ENCODE results near the gene TMEM154. TPM values are rescaled to one million over a fixed set of nuclear protein-coding genes. Genes with fewer than 3 reads are reported as not detected.

TMEM154 gene, protein sequence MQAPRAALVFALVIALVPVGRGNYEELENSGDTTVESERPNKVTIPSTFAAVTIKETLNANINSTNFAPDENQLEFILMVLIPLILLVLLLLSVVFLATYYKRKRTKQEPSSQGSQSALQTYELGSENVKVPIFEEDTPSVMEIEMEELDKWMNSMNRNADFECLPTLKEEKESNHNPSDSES
- total RNA-seq, result 1 to 10 TPM; 1.3 to 7.2 (median 5.6) TPM

DNA sequence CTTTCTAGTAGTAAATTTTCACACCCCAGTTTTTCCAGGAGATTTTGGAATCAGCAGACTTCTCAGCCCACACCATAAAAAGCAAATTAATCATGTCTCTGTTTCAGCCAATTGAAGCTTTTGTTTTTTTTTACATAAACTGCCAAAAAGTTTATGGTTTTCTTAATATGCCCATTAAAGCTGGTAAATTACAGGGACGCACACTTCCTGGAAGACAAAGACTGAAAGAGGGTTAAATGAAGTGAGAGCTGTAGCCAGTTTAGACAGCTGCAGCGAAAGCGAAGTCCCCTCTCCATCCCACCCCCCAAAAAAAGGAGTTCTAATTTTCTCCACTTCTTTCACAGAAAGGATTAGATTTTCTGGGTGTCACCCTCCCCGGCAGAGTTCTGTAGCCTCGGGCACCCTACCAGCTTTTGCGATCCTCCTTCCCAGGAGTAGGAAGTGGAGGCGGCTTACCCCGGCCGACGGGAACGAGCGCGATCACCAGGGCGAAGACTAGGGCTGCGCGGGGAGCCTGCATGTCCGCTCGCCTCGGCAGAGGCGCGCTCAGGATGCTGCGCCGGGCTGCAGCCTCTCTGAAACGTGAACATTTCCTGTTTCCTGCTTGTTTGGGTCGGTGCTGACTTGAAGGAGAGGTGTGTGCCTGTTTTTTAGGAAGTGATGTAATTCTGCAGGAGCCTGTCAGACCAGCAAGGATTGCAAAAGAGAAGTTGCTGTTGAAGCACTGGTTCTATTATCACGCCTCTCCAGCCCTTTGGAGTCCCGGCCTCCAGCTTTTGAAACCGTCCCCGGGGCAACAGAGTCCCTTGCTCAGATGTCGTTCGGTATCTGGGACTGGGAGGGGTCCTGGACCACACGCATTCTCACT is at the start of gene TMEM154:
TSS of gene TMEM154 (minus strand) at position 584 of the 868 bp plus-strand sequence. CDS start at position 520, 64 bp downstream.
- no peaks in the 10 kb centered on the region for H3K27me3 ChIP-seq
- H3K9me3 ChIP-seq, result no peaks in the 10 kb centered on the region
- no peaks in the 10 kb centered on the region for H3K36me3 ChIP-seq
- H3K27ac ChIP-seq, result peak within 1 kb of the TSS; percentile 74 to 80
- peak; percentile 61 to 67 for DNase-seq (ENCODE audit: low spot score in 2 of 2)
- peak within 1 kb of the TSS; percentile 46 to 74 (median 58) for H3K4me3 ChIP-seq
- H3K4me1 ChIP-seq, result no peaks in the 10 kb centered on the region
- intact Hi-C loops (cut with DNase I; ENCODE audit: low total_unique reads), result no loop called here
- TF ChIP-seq POLR2AphosphoS5 (IDR thresholded peaks at IDR 0.05), result peak in 2 of 3 donors; percentile 32 to 80
- TF ChIP-seq, protein P1, sequence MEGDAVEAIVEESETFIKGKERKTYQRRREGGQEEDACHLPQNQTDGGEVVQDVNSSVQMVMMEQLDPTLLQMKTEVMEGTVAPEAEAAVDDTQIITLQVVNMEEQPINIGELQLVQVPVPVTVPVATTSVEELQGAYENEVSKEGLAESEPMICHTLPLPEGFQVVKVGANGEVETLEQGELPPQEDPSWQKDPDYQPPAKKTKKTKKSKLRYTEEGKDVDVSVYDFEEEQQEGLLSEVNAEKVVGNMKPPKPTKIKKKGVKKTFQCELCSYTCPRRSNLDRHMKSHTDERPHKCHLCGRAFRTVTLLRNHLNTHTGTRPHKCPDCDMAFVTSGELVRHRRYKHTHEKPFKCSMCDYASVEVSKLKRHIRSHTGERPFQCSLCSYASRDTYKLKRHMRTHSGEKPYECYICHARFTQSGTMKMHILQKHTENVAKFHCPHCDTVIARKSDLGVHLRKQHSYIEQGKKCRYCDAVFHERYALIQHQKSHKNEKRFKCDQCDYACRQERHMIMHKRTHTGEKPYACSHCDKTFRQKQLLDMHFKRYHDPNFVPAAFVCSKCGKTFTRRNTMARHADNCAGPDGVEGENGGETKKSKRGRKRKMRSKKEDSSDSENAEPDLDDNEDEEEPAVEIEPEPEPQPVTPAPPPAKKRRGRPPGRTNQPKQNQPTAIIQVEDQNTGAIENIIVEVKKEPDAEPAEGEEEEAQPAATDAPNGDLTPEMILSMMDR (IDR thresholded peaks at IDR 0.05), result no peak
- no peak for TF ChIP-seq POLR2A (IDR thresholded peaks at IDR 0.05)

DNA sequence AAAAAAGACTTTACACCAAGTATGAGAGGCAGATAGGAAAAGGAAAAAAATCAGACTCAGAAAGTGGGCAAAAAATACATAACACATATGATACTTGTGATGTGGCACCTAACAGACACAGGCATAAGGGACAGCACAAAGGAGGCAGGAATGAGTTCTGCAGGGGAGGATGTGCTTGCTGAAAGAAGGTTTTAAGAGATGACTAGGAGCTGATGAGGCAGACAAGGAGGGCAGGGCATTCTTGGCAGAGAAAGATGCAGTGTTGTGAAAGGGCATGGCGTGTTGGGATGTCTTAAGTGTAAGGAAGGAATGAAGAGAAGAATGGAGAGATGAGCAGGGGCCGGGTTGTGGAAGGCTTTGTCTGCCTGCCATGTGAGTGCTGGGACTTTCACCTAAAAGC is 49.7 kb upstream of the TMEM154 start:
- no peak overlapping the region for H3K27ac ChIP-seq
- no peaks in the 10 kb centered on the region for H3K27me3 ChIP-seq
- intact Hi-C loops (cut with DNase I; ENCODE audit: low total_unique reads), result no loop called here
- H3K4me3 ChIP-seq, result no peak overlapping the region
- DNase-seq (ENCODE audit: low spot score in 2 of 2), result no peak
- no peak for TF ChIP-seq POLR2A (IDR thresholded peaks at IDR 0.05)
- no peak for TF ChIP-seq POLR2AphosphoS5 (IDR thresholded peaks at IDR 0.05)
- no peaks in the 10 kb centered on the region for H3K9me3 ChIP-seq
- H3K36me3 ChIP-seq, result no peaks in the 10 kb centered on the region
- H3K4me1 ChIP-seq, result no peaks in the 10 kb centered on the region

DNA sequence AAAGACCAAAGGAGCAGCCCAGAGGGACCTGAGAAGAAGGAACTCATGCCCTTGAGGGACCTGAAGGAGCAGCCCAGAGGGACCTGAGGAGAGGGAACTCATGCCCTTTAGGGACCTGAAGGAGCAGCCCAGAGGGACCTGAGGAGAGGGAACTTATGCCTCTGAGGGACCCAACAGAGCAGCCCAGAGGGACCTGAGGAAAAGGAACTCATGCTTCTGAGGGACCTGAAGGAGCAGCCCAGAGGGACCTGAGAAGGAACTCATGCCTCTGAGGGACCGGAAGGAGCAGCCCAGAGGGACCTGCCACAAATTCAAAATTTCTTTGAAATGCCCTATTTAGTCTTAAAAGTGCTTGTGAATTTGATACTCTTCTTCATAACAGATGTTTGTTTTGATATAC is 48.5 kb upstream of the TMEM154 start:
- Histone ChIP-seq H3K4me3 (no peak overlapping the region), H3K4me1 (no peaks in the 10 kb centered on the region), H3K27me3 (no peaks in the 10 kb centered on the region), H3K36me3 (no peaks in the 10 kb centered on the region), H3K9me3 (no peaks in the 10 kb centered on the region), H3K27ac (no peak overlapping the region)
- DNase-seq (ENCODE audit: low spot score in 2 of 2), result no peak
- TF ChIP-seq, protein P1 (IDR thresholded peaks at IDR 0.05), result no peak
- intact Hi-C loops (cut with DNase I; ENCODE audit: low total_unique reads), result no loop called here

DNA sequence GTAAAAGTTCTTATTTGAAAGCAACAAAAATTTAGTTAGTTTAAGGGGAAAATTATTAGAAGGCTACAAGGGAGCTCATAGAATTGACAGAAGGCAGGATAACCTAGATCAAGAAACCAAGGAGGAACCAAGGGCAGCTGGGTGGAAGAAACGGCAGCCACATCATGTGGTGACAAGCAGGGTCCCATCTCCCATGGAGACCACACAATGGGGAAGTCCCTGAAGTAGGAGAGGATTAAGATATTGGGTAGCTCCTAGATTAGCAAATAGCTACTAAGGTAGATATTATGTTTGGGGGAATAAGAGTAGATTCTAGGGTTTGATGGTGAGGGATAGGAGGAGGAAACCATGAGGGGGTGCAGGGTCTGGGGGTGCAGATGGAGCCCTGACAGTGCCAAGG is 48.0 kb upstream of the TMEM154 start:
- no peaks in the 10 kb centered on the region for H3K9me3 ChIP-seq
- no peaks in the 10 kb centered on the region for H3K4me1 ChIP-seq
- no peak for TF ChIP-seq POLR2A (IDR thresholded peaks at IDR 0.05)
- TF ChIP-seq POLR2AphosphoS5 (IDR thresholded peaks at IDR 0.05), result no peak
- TF ChIP-seq, protein P1 (IDR thresholded peaks at IDR 0.05), result no peak
- intact Hi-C loops (cut with DNase I; ENCODE audit: low total_unique reads), result no loop called here
- H3K27ac ChIP-seq, result no peak overlapping the region
- no peak for DNase-seq (ENCODE audit: low spot score in 2 of 2)
- H3K36me3 ChIP-seq, result no peaks in the 10 kb centered on the region
- H3K27me3 ChIP-seq, result no peaks in the 10 kb centered on the region
- no peak overlapping the region for H3K4me3 ChIP-seq

DNA sequence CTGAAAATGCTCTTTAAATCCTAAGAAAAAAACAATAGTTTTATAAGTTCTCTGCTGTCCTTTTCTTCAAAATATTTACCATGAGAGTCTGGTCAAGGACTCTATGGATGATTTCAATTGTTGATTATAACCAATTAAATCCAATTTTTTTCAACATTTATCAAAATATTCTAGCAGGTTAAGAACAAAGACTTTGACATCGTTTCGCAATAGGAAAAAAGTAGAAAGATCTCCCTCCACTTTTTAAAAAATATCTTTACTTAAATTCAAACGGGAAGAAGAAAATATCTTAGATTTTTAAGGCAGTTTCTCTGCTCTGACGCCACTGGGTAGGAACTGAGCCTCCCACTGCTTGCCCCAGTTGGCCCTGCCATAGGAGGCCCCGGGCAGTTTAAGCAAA is 44.7 kb upstream of the TMEM154 start:
- intact Hi-C loops (cut with DNase I; ENCODE audit: low total_unique reads), result no loop called here
- no peaks in the 10 kb centered on the region for H3K27me3 ChIP-seq
- TF ChIP-seq POLR2A (IDR thresholded peaks at IDR 0.05), result no peak
- TF ChIP-seq, protein P1 (IDR thresholded peaks at IDR 0.05), result no peak
- no peak for TF ChIP-seq POLR2AphosphoS5 (IDR thresholded peaks at IDR 0.05)
- no peak overlapping the region for H3K27ac ChIP-seq
- no peaks in the 10 kb centered on the region for H3K9me3 ChIP-seq
- no peak for DNase-seq (ENCODE audit: low spot score in 2 of 2)
- H3K4me1 ChIP-seq, result no peaks in the 10 kb centered on the region
- no peak overlapping the region for H3K4me3 ChIP-seq
- no peaks in the 10 kb centered on the region for H3K36me3 ChIP-seq
